NCI-H748 (cell line): ENCODE results near the gene BOK.
A peak's percentile ranks its signal among the peaks of the same experiment; 100 is the strongest.

Source experiments
- DNase-seq: peaks from one replicate; lab custom pipeline; 2025; ENCODE audit not compliant: unreplicated experiment; lab: John Stamatoyannopoulos, UW

BOK gene

GRCh38 chr2:241598061-241598460 is 39.5 kb downstream of the BOK start:
- DNase-seq = no peak

- DNase-seq = peak; percentile 61
Measured at GRCh38 chr2:241598487-241598886, 39.9 kb downstream of the BOK start.

- DNase-seq = no peak
Measured at GRCh38 chr2:241599615-241600014, 41.1 kb downstream of the BOK start.

GRCh38 chr2:241601841-241602240 is 43.3 kb downstream of the BOK start:
- no peak for DNase-seq

GRCh38 chr2:241602720-241603119 is 44.2 kb downstream of the BOK start:
- DNase-seq = no peak

- DNase-seq = no peak
Measured at GRCh38 chr2:241603686-241604085, 45.1 kb downstream of the BOK start.

GRCh38 chr2:241606186-241606585 is 47.6 kb downstream of the BOK start:
- no peak for DNase-seq

GRCh38 chr2:241607162-241607885 is 48.8 kb downstream of the BOK start:
- no peak for DNase-seq

- DNase-seq = no peak
Measured at GRCh38 chr2:241608881-241609280, 50.3 kb downstream of the BOK start.

- DNase-seq = peak; percentile 94
Measured at GRCh38 chr2:241609859-241610793, 51.6 kb downstream of the BOK start.

- no peak for DNase-seq
Measured at GRCh38 chr2:241611062-241611461, 52.5 kb downstream of the BOK start.

- peak; percentile 81 for DNase-seq
Measured at GRCh38 chr2:241612156-241613016, 53.8 kb downstream of the BOK start.

GRCh38 chr2:241613017-241613780 is 54.7 kb downstream of the BOK start:
- DNase-seq = no peak

GRCh38 chr2:241615041-241615440 is 56.5 kb downstream of the BOK start:
- DNase-seq = peak; percentile 91

- DNase-seq = no peak
Measured at GRCh38 chr2:241615522-241616052, 57.0 kb downstream of the BOK start.

GRCh38 chr2:241616168-241617125 is 57.9 kb downstream of the BOK start:
- DNase-seq = peak; percentile 79

GRCh38 chr2:241617431-241618154 is 59.0 kb downstream of the BOK start:
- DNase-seq = peak; percentile 78

GRCh38 chr2:241618296-241618805 is 59.8 kb downstream of the BOK start:
- no peak for DNase-seq
